ENCODE results near the gene NOL9. TPM values are rescaled to one million over a fixed set of nuclear protein-coding genes. Genes with fewer than 3 reads are reported as not detected.
A peak's percentile ranks its signal among the peaks of the same experiment; 100 is the strongest.

NOL9 gene
- total and polyA plus RNA-seq, 5 experiments from 2014 or later = 10.4 to 93.0 (median 19.4) TPM

DNA sequence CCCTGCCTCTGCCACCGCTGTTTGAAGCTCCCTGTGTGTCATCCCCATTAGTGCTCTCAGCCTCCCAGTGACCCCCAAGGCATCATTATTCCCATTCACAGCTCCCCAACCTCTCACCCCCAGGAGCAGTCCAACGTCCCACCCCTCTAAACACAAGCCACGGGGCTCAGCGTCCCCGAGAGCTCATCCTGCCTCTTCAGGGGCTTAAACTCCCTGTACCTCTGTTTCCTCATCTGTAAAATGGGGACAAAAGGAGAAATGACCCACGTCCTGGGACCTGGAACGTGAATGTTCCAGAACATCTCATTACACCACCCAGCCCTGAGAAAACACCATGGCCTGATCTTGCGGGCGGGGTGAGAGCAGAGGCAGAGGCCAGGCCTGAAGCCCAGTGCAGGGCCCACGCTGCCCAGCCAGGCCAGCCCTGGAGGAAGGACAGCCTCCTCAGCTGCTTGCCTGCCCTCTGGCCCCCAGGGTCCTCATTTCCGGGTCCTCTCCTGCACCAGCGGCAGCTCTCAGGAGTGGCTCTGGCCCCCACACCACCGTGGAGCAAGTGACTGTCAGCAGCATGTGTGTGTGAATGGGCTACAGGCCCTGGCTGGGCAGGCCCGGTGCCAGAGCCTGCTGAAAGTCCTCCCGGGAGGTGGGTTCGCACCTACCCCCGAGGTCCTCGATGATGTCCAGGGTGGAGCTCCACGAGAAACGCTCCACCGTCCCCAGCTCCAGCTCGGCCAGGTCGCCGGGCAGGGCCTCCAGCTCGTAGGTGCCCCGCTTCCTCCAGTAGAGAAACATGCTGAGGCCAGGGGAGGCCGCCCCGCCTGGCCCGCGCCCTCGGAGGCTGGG lies 48.7 kb downstream of the NOL9 start:
- no peak overlapping the region for H3K4me3 Mint-ChIP-seq
- H3K27me3 Mint-ChIP-seq = peaks cover 0 to 12% (median 4%) of the 10 kb centered on the region in 5 donors
- H3K9me3 Mint-ChIP-seq = no peaks in the 10 kb centered on the region
- H3K27ac Mint-ChIP-seq = peak overlapping the region in 1 of 10 donors; percentile 45
- ATAC-seq (no peak), DNase-seq (no peak)
- no peaks in the 10 kb centered on the region for H3K4me1 Mint-ChIP-seq
- POLR2A ChIA-PET = no interaction called here
- no peaks in the 10 kb centered on the region for H3K36me3 Mint-ChIP-seq

DNA sequence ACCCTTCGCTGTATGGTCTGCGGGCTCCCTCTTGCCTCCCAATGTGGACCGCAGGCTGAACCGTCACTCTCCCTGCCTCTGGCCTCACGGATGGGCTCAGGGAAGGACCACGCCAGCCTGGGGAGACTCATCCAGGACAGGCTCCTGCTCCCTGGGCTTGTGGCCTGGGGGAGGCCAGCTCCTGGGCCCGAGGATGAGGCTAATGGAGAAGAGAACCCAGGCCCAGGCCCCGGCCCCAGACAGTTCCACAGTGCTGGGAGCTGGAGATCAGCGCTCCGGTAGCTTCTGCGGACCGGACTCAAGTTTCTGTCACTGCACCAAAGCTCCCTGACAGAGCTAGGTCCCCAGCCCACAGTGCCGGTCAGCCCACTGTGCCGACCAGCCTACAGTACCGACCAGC lies 49.4 kb downstream of the NOL9 start:
- Mint-ChIP-seq H3K27me3 (peaks cover 0 to 12% (median 4%) of the 10 kb centered on the region in 5 donors), H3K27ac (no peak overlapping the region), H3K36me3 (no peaks in the 10 kb centered on the region), H3K4me1 (no peaks in the 10 kb centered on the region), H3K9me3 (no peaks in the 10 kb centered on the region), H3K4me3 (no peak overlapping the region)
- DNase-seq (no peak), ATAC-seq (no peak)
- POLR2A ChIA-PET = no interaction called here

DNA sequence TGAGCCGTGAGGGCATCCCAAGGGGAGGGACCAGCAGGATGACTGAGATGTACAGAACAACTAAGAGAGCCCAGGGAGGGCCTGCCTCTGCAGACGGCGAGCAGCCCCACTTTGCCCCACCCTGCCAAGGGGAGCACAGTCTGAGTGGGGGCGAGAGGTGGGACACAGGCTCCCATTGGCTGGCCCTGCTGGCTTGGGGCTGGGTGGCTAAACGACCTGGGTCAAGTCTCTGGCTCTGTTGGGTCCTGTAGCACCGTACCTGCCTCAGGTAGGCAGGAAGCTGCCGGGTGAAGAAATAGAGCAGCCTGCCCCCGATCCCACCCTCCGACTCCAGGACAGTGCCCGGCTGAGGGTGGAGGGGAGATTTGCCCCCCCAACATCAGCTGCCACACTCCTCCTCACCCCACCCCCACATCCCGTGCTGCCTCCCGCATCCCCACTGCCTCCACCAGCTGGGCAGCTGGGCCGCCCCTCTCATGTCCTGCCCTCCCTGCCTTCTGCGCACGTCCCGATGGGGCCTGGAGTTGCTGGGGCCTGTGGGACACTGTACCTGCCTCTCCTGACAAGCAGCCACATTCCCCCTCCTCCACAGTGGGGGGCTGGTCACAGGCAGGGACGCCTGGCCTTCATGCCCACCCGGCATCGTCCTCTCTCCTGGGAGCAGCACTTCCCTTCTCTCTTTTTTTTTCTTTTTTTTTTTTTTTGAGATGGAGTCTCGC lies 50.3 kb downstream of the NOL9 start:
- POLR2A ChIA-PET = no interaction called here
- no peaks in the 10 kb centered on the region for H3K4me1 Mint-ChIP-seq
- H3K4me3 Mint-ChIP-seq = no peak overlapping the region
- no peak for DNase-seq
- no peaks in the 10 kb centered on the region for H3K36me3 Mint-ChIP-seq
- no peaks in the 10 kb centered on the region for H3K9me3 Mint-ChIP-seq
- H3K27ac Mint-ChIP-seq = peak overlapping the region in 2 of 10 donors; percentile 27 to 44
- no peak for ATAC-seq
- H3K27me3 Mint-ChIP-seq = peaks cover 0 to 17% (median 4%) of the 10 kb centered on the region in 5 donors

DNA sequence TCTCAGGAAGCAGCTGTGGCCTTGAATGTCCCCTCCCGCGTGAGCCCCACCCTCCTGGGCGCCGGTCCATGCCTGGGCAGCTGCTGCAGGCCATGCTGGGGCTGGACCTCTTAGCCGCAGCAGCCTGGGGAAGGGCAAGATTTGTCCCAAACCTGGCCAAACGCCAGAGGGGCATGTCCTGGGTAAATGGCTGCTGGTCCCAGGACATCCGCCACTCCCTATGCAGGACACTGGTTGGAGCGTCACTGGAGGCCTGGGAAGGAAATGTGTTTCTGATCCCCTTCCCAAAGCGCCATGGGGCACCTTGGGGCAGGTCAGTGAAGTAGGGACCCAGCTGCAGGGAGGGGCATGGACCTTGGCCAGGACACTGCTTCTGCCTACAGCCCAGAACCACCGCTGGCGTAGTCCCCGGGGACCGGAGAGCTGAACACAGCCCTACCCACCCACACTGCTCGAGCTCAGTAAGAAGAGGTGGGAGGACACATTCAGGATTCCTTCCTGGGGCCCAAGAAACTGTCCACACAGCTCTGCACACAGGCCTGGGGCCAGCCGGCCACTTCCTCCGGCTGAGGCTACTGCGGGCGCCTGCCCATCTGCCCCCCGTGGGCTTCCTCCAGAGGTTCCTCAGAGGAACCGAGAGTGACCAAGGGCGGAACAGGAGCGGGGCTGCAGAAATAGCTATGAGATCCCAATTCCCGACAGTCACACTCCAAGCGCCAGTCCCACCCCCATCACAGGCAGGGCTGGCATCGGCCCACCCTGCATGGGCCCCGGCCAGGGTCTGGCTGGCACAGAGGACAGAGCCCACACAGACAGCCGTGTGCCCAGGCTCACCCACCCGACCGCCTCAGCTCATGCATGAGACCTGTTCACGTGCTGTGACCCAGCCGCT lies 52.1 kb downstream of the NOL9 start:
- Mint-ChIP-seq H3K9me3 (no peaks in the 10 kb centered on the region), H3K4me3 (no peak overlapping the region), H3K36me3 (no peaks in the 10 kb centered on the region), H3K27me3 (peaks cover 0 to 20% (median 4%) of the 10 kb centered on the region in 5 donors), H3K4me1 (peaks cover 0 to 8% (median 4%) of the 10 kb centered on the region in 4 donors), H3K27ac (no peak overlapping the region)
- no peak for ATAC-seq
- POLR2A ChIA-PET = no interaction called here
- no peak for DNase-seq

DNA sequence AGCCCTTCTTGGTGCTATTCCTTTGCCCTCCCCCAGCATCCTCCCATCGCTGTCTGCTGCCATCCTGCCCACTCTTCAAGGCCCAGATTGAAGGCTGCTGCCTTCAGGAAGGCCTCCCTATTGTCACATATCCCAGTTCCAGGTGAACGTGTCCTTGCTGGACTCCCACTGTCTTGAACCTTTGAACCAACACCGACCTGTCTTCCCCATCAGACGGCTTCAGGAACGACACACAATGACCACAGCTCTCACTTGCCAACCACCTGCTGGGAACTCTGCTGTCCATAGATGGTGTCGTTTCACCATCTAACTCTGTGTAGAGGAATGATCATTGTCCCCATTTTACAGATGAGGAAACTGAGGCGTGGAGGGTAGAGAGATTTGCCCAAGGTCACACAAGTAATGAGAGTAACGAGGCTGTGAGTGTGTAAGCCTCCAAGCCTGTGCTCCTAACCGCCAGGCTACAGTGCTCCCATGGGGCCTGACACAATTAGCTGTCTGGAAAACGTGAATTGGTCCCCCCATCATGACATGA lies 53.0 kb downstream of the NOL9 start:
- no peaks in the 10 kb centered on the region for H3K36me3 Mint-ChIP-seq
- peak overlapping the region in 2 of 10 donors; percentile 33 to 48 for H3K27ac Mint-ChIP-seq
- ATAC-seq (no peak), DNase-seq (no peak)
- H3K27me3 Mint-ChIP-seq = peaks cover 0 to 20% (median 4%) of the 10 kb centered on the region in 5 donors
- no peaks in the 10 kb centered on the region for H3K9me3 Mint-ChIP-seq
- POLR2A ChIA-PET = no interaction called here
- peaks cover 0 to 13% (median 6%) of the 10 kb centered on the region in 4 donors for H3K4me1 Mint-ChIP-seq
- H3K4me3 Mint-ChIP-seq = peak overlapping the region in 2 of 10 donors; percentile 14 to 22

DNA sequence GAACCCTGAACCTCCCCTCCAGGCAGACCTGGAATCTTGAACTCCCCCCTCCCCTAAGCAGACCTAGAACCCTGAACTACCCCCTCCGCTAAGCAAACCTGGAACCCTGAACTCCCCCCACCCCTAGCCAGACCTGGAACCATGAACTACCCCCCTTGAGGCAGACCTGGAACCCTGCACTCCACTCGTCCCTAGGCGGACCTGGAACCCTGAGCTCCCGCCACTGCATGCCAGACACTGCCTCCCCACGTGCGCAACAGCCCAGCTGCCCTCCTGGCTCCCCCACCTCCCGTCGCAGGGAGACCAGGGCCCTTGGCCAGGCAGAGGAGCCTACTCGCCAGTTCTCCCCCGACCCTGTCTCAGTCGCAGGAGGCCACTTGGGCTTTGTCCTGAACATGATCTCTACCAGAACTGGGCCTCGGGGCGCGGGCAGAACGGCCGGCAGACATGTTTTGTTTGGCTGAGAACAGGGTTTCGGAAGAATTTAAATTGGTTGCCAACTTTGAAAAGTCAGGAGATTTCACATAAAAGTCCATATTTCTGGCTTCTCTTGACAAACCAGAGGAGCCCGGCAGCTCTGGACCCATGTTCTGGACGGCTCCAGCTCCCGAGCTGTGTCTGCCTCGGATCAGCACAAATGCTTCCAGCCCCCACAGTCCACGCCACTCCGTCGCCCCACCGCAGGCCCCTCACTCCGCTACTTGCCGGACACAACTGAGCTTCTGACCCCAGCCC lies 53.6 kb downstream of the NOL9 start:
- peak overlapping the region in 1 of 10 donors; percentile 48 for H3K27ac Mint-ChIP-seq
- DNase-seq (no peak), ATAC-seq (no peak)
- peaks cover 0 to 20% (median 4%) of the 10 kb centered on the region in 5 donors for H3K27me3 Mint-ChIP-seq
- POLR2A ChIA-PET = interaction anchor here (2.2 kb wide), 1 partner anchor 10 kb away, joined by 9 read pairs; the partner anchor contains the start of gene PLEKHG5
- H3K9me3 Mint-ChIP-seq = no peaks in the 10 kb centered on the region
- H3K4me1 Mint-ChIP-seq = peaks cover 1 to 19% (median 10%) of the 10 kb centered on the region in 4 donors
- peak overlapping the region in 1 of 10 donors; percentile 14 for H3K4me3 Mint-ChIP-seq
- H3K36me3 Mint-ChIP-seq = no peaks in the 10 kb centered on the region

DNA sequence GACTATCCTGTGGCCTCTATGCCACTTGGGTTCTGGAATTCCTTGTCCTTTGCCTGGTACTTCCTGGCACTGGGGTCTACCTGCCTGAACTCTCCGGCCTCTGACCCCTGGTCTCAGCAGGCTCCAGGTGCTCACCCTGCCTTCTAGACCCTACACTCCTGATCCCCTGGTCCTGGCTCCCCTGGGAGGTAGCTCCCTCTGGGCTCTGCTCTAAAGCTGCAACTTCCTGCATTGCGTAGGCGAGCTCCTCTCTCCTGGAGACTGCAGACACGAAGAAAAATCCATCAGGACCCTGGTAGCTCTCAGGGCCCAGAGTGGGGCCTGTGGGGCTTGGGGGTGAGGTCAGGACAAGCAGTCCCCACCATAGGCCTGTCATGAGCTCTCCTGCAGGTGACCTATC lies 55.0 kb downstream of the NOL9 start:
- Mint-ChIP-seq H3K27ac (no peak overlapping the region), H3K4me3 (peak overlapping the region in 8 of 10 donors; percentile 31 to 80 (median 50)), H3K9me3 (no peaks in the 10 kb centered on the region), H3K4me1 (peaks cover 4 to 26% (median 15%) of the 10 kb centered on the region in 4 donors), H3K27me3 (peaks cover 0 to 20% (median 3%) of the 10 kb centered on the region in 5 donors), H3K36me3 (peaks cover 0 to 2% (median 0%) of the 10 kb centered on the region in 3 donors)
- ATAC-seq = no peak
- POLR2A ChIA-PET = interaction anchor here (0.5 to 2.2 kb wide), 5 partner anchors 9 to 146 kb away, joined by 3 to 9 read pairs (median 3); partner anchors contain the start of genes NOL9 and PLEKHG5
- no peak for DNase-seq

DNA sequence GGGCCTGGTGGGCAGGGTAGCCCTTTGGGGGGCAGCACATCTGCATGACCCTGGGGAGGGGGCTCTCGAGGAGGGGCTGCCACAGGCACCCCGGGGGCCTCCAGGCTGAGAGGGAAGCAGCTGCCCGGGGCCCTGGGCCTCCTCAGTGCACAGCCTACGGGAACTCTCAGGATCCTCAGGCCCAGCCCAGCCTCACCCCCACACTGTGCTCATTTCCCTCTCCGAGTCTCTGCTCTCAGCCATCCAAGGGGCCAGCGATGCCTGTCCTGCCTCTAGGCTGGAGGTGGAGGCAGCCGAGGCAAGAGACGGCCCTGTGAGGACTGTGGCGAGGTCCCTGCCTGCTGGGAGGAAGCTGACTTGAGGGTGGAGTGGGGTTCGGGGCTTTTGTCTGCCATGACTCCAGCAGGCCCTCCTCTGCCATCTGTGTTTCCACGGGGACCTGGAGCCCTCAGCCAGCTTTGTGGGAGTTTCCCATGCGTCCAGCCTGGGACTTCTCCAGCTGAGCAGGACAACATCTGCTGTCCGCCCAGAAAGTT lies 55.7 kb downstream of the NOL9 start:
- H3K27me3 Mint-ChIP-seq = peaks cover 0 to 20% (median 3%) of the 10 kb centered on the region in 5 donors
- POLR2A ChIA-PET = interaction anchor here (0.8 to 2.2 kb wide), 6 partner anchors 8 to 56 kb away, joined by 3 to 9 read pairs (median 4); partner anchors contain the start of genes NOL9, PLEKHG5 and TNFRSF25
- no peak for DNase-seq
- ATAC-seq = no peak
- H3K27ac Mint-ChIP-seq = no peak overlapping the region
- no peaks in the 10 kb centered on the region for H3K9me3 Mint-ChIP-seq
- peak overlapping the region in 8 of 10 donors; percentile 33 to 83 (median 60) for H3K4me3 Mint-ChIP-seq
- peaks cover 4 to 26% (median 15%) of the 10 kb centered on the region in 4 donors for H3K4me1 Mint-ChIP-seq
- peaks cover 0 to 2% (median 0%) of the 10 kb centered on the region in 3 donors for H3K36me3 Mint-ChIP-seq

DNA sequence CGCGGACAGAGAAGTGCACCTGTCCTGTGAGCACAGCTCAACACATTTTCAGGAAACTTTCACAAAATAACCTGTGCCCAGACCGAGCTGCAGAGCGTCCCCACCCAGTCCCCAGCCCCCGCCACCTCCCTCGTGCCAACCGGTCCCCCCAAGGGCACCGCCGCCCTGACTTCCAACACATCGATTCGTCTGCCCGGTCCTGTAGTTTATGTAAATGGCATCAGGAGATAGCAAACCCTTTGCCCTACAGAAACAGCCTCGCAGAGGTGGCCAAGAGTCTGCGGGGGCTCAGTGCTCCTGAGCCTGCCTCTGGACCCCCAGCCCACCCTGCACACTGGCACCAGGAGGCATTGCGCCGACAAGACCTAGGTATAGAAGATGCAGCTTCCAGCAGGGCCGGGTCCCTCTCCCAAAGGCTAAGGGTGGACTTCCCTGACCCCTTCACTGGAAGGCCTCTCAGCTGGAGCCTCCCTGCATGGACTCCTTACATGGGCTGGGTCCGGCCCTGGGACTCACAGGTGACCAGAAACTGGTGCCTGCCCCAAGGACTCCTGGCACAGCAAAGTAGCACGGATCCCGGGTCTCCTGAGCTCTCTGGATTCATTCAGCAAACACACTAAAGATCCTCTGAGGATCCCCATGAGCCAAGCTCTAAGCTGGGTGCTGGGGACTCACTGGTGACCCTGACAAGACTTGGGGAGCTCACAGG lies 56.3 kb downstream of the NOL9 start:
- no peak for ATAC-seq
- no peak for DNase-seq
- H3K27me3 Mint-ChIP-seq = peaks cover 0 to 20% (median 3%) of the 10 kb centered on the region in 5 donors
- peaks cover 6 to 30% (median 19%) of the 10 kb centered on the region in 4 donors for H3K4me1 Mint-ChIP-seq
- POLR2A ChIA-PET = interaction anchor here (0.8 to 2.2 kb wide), 4 partner anchors 8 to 47 kb away, joined by 3 to 9 read pairs (median 4); partner anchors contain the start of genes PLEKHG5 and TNFRSF25
- H3K4me3 Mint-ChIP-seq = peak overlapping the region; percentile 68 to 88 (median 82)
- H3K36me3 Mint-ChIP-seq = peaks cover 0 to 2% (median 0%) of the 10 kb centered on the region in 3 donors
- H3K9me3 Mint-ChIP-seq = no peaks in the 10 kb centered on the region
- peak overlapping the region in 7 of 10 donors; percentile 65 to 85 (median 75) for H3K27ac Mint-ChIP-seq

DNA sequence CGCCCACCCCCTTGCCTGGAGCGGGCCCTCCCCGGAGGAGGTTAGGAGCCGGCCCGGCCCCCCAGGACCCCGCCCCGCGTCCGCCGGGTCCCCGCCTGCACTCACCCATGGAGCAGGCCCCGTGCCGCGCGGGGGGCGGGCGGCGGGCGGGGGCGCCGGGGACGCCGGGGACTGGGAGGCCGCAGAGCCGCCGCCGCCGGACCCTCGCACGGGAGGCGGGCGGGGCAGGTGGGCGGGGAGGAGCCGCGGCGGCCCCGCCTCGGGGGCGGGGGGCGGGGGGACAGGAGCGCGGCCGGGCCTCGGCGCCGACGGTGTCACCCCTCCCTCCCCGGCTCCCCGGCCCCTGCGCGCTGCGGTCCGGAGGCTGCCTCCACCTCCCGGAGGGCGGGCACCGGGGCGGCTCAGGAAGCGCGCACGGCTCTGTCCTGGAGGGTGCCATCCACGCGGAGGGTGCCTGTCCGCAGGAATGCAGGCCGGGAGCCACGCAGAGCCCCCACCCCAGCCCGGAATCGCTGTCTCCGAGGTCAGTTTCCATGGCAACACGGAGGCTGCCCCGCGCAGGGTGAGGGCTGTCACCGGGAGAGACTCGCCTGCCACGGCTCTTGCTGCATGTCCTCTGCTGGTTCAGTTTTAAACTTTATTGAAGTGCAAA lies 57.0 kb downstream of the NOL9 start:
- Mint-ChIP-seq H3K4me1 (peaks cover 6 to 37% (median 23%) of the 10 kb centered on the region in 4 donors), H3K27me3 (peaks cover 0 to 20% (median 3%) of the 10 kb centered on the region in 5 donors), H3K27ac (peak overlapping the region in 5 of 10 donors; percentile 69 to 85 (median 80)), H3K9me3 (no peaks in the 10 kb centered on the region), H3K4me3 (peak overlapping the region; percentile 68 to 88 (median 82)), H3K36me3 (peaks cover 0 to 2% (median 0%) of the 10 kb centered on the region in 3 donors)
- peak; percentile 52 to 85 for ATAC-seq
- POLR2A ChIA-PET = interaction anchor here (1.0 kb wide), 1 partner anchor 32 kb away, joined by 4 read pairs; the partner anchor contains the start of gene TNFRSF25
- peak; percentile 31 to 84 (median 51) for DNase-seq
